Stimulated activated naive CD8-positive, alpha-beta T cell treated with anti-CD3 and anti-CD28 coated beads, Interleukin-15, Interleukin-2, amounts not matched to agents 100 ng/mL and 50 ng/mL, for 24 hours (primary cell): ENCODE data around the gene G6PC3.
"Not testable (repeated sequence)": the region's sequence is repeated elsewhere in the genome, so short reads cannot be mapped to it uniquely, and the experiment has no call there.

Experiments
- H3K27ac Mint-ChIP-seq: one replicate; pipeline ENCODE4 v1.8.0; 2021; ENCODE audit warnings: mild to moderate bottlenecking, mixed read lengths
- H3K27me3 Mint-ChIP-seq: one replicate; pipeline ENCODE4 v1.8.0; 2021; ENCODE audit warnings: mixed read lengths
- H3K36me3 Mint-ChIP-seq: one replicate; pipeline ENCODE4 v1.8.0; 2021; ENCODE audit warnings: low read depth, mixed read lengths
- H3K4me1 Mint-ChIP-seq: one replicate; pipeline ENCODE4 v1.8.0; 2021; ENCODE audit warnings: low read depth, mixed read lengths
- H3K4me3 Mint-ChIP-seq: one replicate; pipeline ENCODE4 v1.8.0; 2021; ENCODE audit warnings: mild to moderate bottlenecking, mixed read lengths
- H3K9me3 Mint-ChIP-seq: one replicate; pipeline ENCODE4 v1.8.0; 2021; ENCODE audit warnings: mixed read lengths

Gene G6PC3

DNA sequence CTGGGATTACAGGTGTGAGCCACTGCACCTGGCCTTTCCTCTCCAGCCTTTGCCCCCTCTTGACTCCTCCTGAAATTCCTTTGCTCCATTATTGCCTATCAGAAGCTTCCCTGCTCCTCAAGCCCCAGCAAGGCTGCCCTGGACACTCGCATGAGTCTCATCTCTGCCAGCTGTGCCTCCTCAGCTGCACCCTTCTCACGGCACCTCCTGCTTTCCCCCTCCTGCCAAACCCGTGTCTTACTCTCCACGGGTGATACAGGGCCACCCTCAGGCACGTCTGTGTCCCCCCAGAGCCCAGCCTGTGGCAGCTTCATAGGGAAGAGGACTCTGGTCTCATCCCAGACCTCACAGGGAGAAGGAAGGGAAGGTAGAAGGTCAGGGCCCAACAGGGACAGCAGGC lies 15.4 kb downstream of the G6PC3 start:
- Mint-ChIP-seq H3K9me3 (no peaks in the 10 kb centered on the region), H3K4me1 (peaks cover 18% of the 10 kb centered on the region), H3K27me3 (no peaks in the 10 kb centered on the region), H3K27ac (peak overlapping the region; percentile 6), H3K36me3 (peaks cover 10% of the 10 kb centered on the region), H3K4me3 (no peak overlapping the region)

GRCh38 chr17:44086364-44087311 lies 16.1 kb downstream of the G6PC3 start:
- Mint-ChIP-seq H3K27me3 (no peaks in the 10 kb centered on the region), H3K36me3 (peaks cover 10% of the 10 kb centered on the region), H3K9me3 (no peaks in the 10 kb centered on the region), H3K4me1 (peaks cover 16% of the 10 kb centered on the region), H3K4me3 (no peak overlapping the region), H3K27ac (no peak overlapping the region)

DNA sequence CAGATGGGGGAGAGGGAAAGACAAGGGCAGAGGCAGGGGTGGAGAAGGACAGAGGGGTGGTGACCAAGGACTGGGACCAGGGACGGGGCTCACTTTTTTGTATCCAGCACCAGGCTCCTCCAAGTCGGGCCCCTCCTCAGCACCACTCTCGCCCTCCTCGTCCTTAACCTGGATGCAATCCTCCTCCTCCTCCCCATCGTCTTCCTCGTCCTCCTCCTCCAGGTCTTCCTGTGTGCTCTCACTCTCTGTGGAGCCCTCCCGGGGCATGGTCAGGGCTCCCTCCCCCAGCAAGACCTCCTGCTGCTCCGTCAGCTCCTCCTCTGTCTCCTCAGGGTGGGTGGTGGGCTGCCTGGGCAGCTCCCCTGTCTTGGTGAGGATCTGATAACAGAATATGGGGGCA lies 16.8 kb downstream of the G6PC3 start:
- Mint-ChIP-seq H3K4me1 (peaks cover 16% of the 10 kb centered on the region), H3K27me3 (no peaks in the 10 kb centered on the region), H3K4me3 (no peak overlapping the region), H3K9me3 (no peaks in the 10 kb centered on the region), H3K36me3 (peaks cover 7% of the 10 kb centered on the region), H3K27ac (peak overlapping the region; percentile 1)

GRCh38 chr17:44088254-44088653 lies 17.7 kb downstream of the G6PC3 start:
- no peaks in the 10 kb centered on the region for H3K27me3 Mint-ChIP-seq
- H3K27ac Mint-ChIP-seq, result no peak overlapping the region
- peaks cover 16% of the 10 kb centered on the region for H3K4me1 Mint-ChIP-seq
- peaks cover 7% of the 10 kb centered on the region for H3K36me3 Mint-ChIP-seq
- H3K4me3 Mint-ChIP-seq, result no peak overlapping the region
- H3K9me3 Mint-ChIP-seq, result no peaks in the 10 kb centered on the region

DNA sequence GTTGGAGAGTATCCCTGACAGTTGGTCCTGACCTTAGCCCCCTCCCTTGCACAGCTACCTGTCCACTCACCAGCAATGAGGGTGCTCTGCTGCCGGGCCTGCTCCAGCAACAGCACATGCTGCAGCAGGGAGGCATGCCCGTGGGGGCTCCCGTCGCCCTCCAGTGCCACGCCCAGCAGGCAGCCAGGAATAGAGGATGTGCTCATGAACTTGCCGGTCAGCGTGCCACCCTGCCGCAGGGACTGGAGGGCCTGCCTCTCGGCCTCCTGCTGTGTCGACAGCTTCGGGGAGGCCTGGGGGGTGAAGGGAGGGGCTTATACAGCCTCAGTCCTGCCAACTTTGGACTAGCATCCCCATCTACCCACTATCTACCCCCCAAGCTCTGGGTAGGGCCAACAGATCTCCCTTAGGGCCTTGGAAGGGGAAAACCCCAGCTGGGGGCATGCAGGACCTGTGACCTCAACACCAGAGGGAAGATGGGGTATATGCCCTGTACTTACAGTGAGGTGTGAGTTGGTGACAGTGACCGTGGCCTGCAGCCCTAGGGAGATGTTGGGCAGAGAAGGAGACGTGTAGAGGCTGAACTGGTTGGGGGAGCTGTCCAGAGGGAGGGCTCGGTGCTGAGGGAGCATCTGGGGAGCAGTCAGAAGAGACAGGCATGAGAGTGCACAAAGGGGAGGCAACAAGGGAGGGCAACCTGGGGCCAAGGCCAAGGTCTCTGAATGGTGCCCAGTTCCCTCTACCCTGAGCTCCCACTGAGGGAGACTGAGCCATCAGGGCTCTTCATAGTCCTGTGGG lies 20.9 kb downstream of the G6PC3 start:
- no peak overlapping the region for H3K27ac Mint-ChIP-seq
- peaks cover 20% of the 10 kb centered on the region for H3K4me1 Mint-ChIP-seq
- no peak overlapping the region for H3K4me3 Mint-ChIP-seq
- peaks cover 4% of the 10 kb centered on the region for H3K36me3 Mint-ChIP-seq
- H3K27me3 Mint-ChIP-seq, result no peaks in the 10 kb centered on the region
- H3K9me3 Mint-ChIP-seq, result no peaks in the 10 kb centered on the region

DNA sequence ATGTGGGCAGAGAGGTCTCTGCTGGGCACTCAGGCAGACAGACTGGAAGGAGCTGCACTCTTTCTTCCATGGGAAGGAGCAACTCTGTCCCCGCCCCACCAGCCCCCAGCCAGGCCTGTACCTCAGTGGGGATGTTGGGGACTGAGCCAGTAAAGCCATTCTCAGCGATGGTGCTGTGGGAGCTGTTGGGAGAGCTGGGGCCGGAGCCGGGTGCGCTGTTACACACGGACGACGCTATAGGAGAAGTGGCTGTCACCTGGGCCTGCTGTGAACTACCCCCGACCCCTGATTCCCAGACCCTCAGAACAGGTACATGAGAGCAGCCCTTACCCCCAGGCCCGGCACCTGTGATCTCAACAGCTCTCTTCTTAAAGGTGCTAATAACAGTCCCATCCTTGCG lies 21.5 kb downstream of the G6PC3 start:
- H3K27me3 Mint-ChIP-seq, result no peaks in the 10 kb centered on the region

GRCh38 chr17:44093231-44093900 lies 22.8 kb downstream of the G6PC3 start:
- Mint-ChIP-seq H3K27me3 (no peaks in the 10 kb centered on the region), H3K4me1 (peaks cover 8% of the 10 kb centered on the region), H3K36me3 (peaks cover 4% of the 10 kb centered on the region), H3K27ac (no peak overlapping the region), H3K4me3 (no peak overlapping the region), H3K9me3 (no peaks in the 10 kb centered on the region)

More for the DNA sequence above, 21.5 kb downstream of the G6PC3 start:
- H3K27ac Mint-ChIP-seq, result no peak overlapping the region
- no peaks in the 10 kb centered on the region for H3K9me3 Mint-ChIP-seq
- peaks cover 4% of the 10 kb centered on the region for H3K36me3 Mint-ChIP-seq
- H3K4me3 Mint-ChIP-seq, result no peak overlapping the region
- H3K4me1 Mint-ChIP-seq, result peaks cover 14% of the 10 kb centered on the region

- Mint-ChIP-seq H3K27me3 (no peaks in the 10 kb centered on the region), H3K36me3 (no peaks in the 10 kb centered on the region), H3K4me3 (no peak overlapping the region), H3K27ac (no peak overlapping the region), H3K4me1 (peaks cover 8% of the 10 kb centered on the region), H3K9me3 (no peaks in the 10 kb centered on the region)
These were observed 24.3 kb downstream of the G6PC3 start for GRCh38 chr17:44094701-44095387.

GRCh38 chr17:44095388-44095646 lies 24.8 kb downstream of the G6PC3 start:
- Mint-ChIP-seq H3K4me1 (peaks cover 8% of the 10 kb centered on the region), H3K9me3 (no peaks in the 10 kb centered on the region), H3K27ac (no peak overlapping the region), H3K36me3 (no peaks in the 10 kb centered on the region), H3K4me3 (no peak overlapping the region), H3K27me3 (no peaks in the 10 kb centered on the region)

GRCh38 chr17:44095647-44096496 lies 25.3 kb downstream of the G6PC3 start:
- Mint-ChIP-seq H3K4me3 (no peak overlapping the region), H3K27ac (no peak overlapping the region)

DNA sequence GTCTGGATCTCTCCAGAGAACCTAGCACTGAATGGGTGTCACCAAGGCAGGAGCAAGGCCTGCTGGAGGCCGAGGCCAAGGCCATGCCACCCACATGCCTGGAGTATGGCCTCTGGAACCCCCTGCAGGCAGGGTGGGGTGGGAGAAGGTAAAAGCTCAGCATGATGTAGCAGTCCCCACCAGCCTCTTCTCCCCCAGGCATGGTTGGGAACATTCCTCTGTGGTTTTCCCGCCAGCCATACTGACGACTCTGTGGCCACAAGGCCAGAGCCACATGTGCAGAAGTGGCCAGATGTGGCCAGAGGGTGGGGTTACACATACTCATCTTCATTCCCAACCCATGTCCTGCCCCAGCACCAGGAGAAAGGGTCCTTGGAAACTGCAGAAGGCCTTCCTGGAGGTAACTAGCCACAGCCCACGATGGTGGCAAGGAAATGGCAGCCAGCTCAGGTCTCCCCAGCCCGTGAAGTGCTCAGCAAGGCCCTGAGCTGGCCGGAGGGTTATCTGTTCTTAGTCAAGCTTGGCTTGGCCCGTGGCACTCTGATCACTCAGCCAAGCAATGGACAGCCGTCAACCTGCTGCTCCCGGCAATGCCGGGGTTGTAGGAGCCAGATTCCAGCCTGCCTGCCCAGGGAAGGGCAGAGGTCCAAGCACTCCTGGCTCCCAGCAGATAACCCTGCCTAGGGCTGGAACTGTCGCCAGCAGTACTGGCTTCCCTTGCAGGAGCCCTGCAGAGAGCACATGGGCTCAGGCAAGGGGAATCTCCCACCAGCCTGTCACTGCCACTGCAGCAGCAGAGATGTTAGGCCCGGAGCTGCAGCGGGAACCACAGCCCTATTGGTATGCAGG lies 26.8 kb downstream of the G6PC3 start:
- no peak overlapping the region for H3K27ac Mint-ChIP-seq
- H3K4me1 Mint-ChIP-seq, result peaks cover 8% of the 10 kb centered on the region
- no peak overlapping the region for H3K4me3 Mint-ChIP-seq
- H3K27me3 Mint-ChIP-seq, result no peaks in the 10 kb centered on the region
- no peaks in the 10 kb centered on the region for H3K36me3 Mint-ChIP-seq
- no peaks in the 10 kb centered on the region for H3K9me3 Mint-ChIP-seq

More at GRCh38 chr17:44095647-44096496, 25.3 kb downstream of the G6PC3 start:
- no peaks in the 10 kb centered on the region for H3K9me3 Mint-ChIP-seq
- no peaks in the 10 kb centered on the region for H3K27me3 Mint-ChIP-seq
- H3K36me3 Mint-ChIP-seq, result no peaks in the 10 kb centered on the region
- H3K4me1 Mint-ChIP-seq, result peaks cover 8% of the 10 kb centered on the region

- H3K27me3 Mint-ChIP-seq, H3K4me1 Mint-ChIP-seq, H3K27ac Mint-ChIP-seq, H3K9me3 Mint-ChIP-seq, H3K4me3 Mint-ChIP-seq, H3K36me3 Mint-ChIP-seq: not testable (repeated sequence)
These were observed 31.3 kb downstream of the G6PC3 start for GRCh38 chr17:44101858-44102257.

GRCh38 chr17:44102849-44103622 lies 32.5 kb downstream of the G6PC3 start:
- Mint-ChIP-seq H3K9me3 (no peaks in the 10 kb centered on the region), H3K4me1 (no peaks in the 10 kb centered on the region), H3K36me3 (no peaks in the 10 kb centered on the region), H3K27me3 (no peaks in the 10 kb centered on the region), H3K4me3 (no peak overlapping the region), H3K27ac (no peak overlapping the region)
